Measurements from ENCODE around the gene COMMD3.

The COMMD3 gene

DNA sequence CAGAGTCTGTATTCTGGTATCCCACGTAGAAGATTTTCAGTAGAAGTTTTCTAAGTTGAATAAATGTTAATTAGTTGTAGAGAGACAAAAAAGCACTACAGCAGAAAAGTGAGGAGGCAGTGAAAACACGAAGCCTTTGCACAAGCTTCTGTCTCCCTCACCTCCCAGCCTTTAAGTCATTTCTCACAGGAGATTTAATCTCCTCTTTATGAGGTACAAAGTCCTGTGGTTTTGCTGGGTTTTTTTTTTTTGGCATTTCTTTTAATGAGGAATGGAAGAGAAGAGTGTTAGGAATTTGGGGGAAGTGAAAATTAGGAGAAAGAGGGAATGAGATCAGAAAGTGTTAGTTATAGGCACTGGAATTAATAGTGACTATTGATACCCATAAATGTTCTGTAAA lies 50.6 kb downstream of the COMMD3 start:
- DNase-seq (no peak), ATAC-seq (no peak)

DNA sequence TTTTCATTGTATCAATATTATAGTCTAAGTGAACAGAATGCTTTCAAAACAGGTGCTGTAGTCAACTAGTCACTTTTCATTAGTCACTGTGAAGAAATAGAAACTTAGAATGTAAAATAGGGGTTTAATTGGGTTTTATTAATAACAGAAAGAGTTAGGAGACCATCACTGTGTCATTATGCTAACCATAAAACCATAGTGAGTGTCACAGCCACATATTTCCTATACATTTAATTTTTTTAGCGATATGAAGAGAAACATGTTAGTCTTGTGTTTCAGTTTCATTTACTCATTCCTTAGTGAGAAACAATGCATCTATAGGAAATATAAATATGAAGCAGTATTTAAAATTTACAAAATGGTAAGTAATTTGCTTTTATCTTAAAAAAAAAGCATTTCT lies 51.3 kb downstream of the COMMD3 start:
- DNase-seq (no peak), ATAC-seq (peak; percentile 58)

DNA sequence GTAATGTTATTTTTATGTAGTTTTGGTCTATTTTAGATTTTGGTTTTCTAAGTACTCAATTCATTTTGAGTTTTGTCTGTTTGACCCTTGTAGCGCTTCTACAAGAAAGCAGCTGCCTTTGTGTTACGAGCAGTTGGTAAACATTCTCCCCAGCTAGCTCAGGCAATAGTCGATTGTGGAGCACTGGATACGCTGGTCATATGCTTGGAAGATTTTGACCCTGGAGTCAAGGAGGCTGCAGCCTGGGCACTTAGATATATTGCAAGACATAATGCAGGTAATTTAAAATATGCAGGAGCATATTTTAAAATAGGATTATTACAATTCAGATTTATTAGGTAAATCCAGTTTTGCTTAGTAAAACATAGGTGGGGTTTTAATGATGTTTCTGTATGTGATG lies 52.2 kb downstream of the COMMD3 start:
- DNase-seq, result no peak
- no peak for ATAC-seq

DNA sequence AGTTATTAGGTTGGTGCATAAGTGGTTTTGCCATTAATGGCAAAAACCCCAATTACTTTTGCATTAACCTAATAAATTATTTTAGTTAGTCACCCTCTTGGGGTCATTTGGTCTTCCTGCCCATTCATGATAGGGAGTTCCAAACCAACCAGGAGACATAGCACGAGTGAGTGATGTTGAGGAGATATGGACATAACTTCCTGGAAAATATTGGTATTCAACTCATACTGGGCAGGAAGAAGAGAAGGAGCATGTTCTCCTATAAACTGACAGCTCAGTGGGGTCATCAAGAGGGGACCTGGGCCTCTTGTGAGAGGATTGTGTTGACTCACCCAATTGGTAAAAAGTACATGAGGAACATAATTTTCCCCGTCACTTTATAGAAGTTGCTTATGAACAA lies 52.8 kb downstream of the COMMD3 start:
- no peak for ATAC-seq
- no peak for DNase-seq

DNA sequence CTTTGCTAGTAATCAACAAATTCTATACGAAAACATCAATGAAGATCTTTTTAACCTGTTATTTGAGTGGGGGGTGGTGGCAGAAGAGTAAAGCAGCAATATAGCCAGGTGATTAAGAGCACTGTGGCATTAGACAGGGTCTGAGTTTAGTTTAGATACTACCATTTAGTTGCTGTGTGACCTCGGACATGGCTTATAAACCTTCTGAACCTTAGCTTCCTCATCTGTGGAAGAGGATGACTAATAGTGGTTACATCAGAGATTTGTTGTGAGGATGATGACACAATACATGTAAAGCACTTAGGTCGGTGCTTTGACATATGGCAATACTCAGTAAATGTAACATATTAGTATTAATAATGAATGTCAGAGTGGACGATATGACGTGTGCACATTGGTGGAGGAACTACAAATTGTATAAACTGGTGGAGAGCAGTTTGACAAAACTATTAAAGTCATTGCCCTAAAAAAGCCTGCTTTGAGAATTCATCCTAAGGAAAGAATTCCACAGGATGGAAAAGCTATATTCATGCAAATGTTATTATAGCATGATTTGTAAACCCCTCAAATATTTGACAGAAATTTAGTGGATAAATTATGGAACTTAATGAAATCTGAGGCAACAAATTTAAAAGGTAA lies 53.4 kb downstream of the COMMD3 start:
- DNase-seq (no peak), ATAC-seq (peak; percentile 50)
